Activated gamma-delta T cell treated with Interleukin-2 at 50 U/mL for 16 hours (primary cell): ENCODE measurements around the gene TMTC1.

Experiments
- DNase-seq: peaks from one replicate; pipeline ENCODE4 v3.0.0-alpha.2; 2020

The TMTC1 gene

DNA sequence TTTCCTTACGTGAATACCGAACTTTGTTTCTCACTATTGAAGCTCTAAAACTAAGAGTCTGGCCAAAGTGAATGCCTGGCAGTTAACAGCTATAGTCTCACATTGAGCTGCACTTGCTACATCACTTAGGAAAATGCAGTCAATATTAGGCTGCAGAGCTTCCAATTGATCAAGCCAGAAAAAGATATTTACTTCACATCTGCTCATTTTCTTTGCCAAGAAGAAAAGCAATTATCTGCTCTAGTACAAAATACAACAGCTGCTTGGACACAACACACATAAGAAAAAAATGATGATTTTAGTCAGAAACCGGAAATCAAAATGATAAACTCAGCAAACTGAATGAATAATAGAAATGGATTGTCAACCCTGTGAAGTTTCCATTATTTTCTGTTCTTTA is 45.4 kb downstream of the TMTC1 start:
- DNase-seq: no peak

DNA sequence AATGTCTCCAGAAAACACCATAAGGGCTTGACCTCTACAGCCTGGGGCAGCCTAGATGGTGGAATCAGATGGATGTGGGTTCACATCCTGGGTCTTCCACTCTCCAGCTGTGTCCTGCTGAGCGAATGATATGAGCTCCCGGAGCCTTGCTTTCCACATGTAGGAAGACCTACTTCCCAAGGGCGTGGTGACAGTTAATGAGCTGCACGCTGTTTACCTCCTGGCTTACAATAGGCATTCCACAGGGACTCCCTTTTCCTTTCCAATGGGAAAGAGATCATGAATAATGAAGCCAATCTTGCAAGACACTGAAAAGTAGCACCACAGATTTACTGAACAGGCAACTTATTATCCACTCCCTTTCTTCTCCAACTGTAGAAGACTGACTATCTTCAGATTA is 46.1 kb downstream of the TMTC1 start:
- DNase-seq: no peak

DNA sequence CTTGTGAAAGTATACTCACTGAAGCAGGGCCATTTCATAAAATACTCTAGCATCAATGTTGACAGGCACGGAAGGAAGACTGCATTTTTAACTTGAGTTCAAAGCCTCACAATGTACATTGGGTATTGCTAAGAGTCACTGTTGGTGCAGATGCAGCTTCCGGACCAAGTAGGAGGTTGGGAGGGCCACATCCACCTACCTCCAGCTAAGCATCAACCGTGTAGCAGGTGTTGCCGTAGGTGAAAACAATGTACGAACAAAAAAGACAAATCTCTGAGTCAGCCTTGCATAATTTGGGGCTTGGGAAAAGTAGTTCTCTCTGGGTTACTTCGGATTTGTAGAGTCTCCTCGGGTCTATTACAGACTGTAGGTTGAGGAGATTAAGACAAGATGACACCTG is 48.1 kb downstream of the TMTC1 start:
- DNase-seq: no peak

DNA sequence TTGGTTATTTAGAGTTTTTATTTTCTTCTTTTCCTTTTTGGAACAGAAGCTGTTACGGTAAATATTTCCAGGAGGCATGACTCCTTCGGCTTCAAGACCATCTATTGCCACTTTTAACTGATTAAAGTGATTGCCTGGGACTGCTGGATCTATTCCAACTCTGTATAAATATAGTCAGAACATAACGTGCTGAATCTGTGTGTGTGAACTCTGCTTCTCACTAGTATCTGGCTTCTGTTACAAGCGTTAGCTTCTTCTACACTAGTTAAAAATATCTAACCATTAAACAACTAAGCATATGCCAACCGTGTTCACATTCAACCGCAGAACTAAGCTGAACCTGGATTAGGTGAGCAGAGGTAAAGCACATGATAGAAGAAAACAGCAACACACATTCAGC is 49.0 kb downstream of the TMTC1 start:
- DNase-seq: no peak

DNA sequence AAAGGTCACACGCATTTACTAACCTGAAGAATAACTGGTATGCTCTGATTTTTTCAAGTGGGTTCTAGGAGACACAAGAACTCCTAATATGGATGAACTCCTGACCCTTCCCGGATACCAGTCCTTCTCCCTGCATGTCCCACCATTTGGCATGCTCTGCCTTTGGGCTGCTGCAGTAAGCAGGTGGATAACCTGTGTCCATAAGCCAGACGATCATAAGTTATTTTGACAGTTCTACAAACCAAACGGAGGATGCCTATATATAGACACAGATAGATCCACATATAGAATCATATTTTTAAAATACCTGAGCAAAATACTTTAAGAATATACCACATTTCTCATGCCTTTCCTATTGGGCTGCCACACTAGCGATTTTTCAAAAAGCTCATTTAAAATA is 49.4 kb downstream of the TMTC1 start:
- DNase-seq: no peak

DNA sequence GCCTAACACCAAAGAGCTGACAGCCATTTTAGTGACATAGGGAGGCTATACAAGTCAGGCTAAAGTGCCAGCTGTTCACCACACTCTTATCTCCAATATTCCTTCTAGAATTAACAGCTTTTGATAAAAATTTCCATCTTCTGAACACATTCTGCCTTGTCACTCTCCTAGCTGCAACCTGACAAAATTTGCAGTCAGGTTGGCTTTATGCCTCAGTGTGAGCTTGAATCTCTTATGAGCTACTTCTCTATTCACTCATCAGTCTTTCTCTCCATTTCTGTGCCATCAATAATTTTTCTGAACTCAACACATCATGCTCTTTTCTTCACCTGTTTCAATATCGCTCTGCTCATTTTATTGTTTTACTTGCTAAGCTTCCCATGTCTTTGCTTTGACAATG is 50.2 kb downstream of the TMTC1 start:
- DNase-seq: no peak

DNA sequence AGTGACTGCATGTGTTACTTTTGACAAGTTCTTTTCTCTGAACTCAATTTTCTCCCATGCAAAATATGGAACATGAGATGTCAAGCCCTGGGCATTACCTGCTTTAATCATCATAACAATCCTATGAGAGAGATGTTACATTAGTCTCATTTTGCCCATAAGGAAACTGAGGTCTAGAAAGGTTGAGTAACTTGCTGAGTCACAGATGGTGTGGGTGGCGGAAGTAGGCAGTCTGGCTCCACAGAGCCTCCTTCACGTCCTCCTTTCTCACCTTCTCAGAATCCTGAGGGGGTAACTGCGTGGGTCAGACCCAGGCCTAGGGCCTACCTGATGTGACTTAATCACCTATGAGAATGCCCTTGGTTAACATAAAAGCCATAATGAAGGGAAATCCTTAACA is 50.7 kb downstream of the TMTC1 start:
- no peak for DNase-seq

DNA sequence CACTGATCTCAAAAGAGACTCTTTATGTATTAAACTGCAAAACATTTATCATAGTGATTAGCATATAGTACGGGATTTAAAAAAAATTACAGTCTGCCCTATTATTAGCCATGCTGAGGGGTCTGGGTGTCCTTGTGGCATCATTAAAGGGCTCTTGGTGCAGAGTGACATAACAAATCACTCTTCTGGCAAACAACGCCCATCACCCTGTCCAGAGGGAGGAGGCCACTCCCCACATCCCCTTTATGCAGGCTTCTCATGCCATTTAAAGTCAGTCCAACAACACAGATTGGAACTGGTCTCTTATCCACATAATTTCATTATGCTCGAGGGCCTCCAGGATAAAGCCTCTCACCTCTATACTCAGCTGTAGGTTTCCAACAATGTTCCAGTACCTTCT is 51.1 kb downstream of the TMTC1 start:
- DNase-seq: no peak

DNA sequence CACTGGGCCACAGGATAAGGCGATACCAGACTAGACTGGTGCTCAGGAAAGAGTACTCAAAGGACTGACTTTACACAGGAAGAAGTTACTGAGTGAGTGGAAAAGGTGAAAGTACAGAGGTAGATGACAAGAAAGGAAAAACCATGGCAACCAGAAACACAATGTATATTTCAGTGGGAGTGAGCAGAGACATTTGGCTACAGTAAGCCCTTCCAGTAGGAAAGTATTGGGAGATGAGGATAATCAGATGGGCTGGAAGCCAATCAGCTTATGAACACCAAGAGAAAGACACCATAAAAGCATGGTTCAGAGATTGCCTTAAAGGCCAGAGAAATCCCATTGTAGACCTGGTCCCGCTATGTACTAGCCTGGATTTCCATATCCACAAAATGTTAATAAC is 51.6 kb downstream of the TMTC1 start:
- no peak for DNase-seq

DNA sequence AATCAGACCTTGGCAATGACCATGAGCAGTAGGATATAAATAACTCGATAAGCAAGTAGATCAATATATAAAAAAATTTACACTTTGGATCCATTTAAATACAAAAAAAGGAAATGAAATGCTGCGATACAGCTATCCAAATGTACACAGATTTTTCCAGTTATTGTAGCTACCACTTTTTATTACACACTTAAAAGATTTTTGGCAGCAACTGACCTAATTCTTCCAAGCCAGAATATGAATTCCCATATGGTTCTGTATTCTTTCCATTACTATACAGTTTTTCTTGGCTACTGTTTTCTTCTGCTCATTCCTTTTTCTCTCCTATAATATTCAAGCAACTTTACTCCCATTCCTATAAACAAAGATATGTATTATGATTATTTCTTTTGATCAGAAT is 52.2 kb downstream of the TMTC1 start:
- DNase-seq: no peak

DNA sequence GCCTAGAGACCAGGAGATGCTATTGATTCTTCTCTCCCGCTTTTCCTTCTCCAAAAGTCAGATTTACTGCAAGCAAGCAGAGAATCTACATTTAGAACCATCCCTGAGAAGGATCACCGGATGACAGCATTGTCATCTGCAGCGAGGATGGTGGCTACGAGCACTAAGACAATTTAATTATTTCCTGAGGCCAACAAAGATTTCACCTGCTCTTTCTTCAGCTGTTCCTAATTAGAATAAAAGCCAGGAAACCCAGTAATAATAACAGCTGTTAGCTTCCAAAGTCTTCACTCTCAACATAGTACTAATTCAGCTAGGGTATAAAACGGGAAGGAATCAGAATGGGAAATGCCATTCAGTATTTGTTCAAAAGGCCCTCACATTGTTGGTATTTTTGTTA is 53.3 kb downstream of the TMTC1 start:
- no peak for DNase-seq

DNA sequence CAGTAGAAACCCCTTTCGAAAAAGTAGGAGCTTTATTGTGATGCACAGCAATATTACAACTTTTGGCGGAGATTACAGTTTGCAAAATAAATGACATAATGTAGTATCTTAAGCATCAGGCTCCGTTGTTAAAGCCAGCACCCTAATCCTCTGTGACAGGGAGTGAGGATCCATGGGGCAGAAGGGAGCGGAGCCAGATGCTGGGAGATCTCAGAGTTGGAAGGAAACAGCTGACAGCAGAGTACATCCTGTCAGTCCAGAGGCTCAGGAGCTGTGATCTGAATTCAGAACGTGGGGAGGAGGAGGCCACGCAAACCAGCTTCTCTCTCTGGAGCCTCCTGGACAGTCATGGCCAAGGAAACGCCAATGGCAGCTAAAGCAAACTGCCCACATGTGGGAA is 55.7 kb downstream of the TMTC1 start:
- no peak for DNase-seq

DNA sequence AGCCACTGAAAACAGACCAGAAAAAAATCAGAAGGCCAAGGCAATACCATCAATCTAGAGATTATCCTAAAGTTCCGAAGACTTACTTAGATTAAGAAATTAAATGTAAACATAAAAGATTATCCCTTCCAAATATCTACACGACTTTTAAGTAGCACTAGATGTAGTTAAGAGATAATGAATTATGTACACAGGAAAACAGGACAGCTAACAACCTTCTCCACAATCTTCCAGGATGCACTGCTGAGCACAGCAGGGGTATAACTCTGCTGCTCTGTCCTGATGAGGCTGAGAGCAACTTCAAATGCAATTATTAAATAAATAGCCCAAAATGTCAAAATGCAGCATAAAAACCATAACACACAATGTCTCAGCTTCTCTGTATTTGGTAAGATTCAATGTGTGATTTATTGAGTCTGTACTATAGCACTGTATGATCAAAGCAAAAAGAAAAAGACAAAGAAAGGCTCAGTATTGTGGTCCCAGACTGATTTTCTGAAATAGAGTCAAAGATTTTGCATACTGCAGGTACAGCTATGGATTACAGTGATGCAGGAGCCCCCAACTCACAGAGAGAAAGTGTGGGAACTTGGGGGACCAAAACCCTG is 56.9 kb downstream of the TMTC1 start:
- no peak for DNase-seq

DNA sequence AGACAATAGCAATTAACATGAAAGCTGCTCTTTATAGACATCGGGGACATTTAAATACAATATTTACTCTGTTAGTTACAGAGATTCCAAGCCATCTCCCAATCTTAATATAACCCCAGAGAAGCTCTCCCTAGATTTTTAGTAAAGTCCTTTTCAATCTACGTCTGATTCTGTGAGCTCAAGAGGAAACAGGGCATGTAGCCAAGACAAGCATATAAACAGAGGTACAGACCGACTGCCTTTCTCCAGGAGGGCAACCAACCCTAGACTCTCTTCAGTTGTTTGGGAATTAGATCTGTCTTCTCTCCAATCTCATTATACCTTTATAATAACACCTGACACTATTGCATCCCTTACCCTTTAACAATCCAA is 57.4 kb downstream of the TMTC1 start:
- DNase-seq: no peak

DNA sequence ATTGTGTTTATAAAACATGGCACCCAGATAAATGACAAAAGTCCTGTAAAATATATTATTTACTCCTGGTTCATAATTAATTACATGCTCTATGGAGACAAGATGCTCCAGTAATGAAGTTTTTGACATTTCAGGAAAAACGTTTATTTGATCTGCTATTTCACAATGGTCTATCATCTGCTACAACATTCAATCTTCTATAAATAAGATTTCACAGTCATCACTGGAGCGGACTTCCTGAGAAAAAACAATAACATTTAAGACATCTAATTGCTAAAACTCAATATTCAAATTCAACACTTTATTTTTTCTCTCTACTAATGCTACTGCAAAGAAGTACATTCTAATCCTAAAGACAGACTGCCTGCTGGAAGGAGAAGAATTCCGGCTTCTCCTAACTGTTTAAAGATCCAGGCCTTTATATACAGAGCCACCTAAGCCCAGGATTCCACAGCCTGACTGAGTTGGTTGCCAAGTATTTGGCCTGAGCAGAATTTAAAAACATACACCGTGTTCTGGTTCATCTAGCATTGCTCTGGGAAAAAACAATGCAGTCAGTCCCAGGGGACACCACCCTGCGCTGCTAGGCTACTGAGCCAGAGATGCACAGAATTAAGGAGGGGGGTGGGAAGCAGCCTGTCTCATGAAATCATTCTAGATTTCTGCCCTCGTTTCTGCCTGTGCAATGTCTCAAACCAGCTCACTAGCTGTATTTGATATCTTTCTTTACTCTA is 58.0 kb downstream of the TMTC1 start:
- no peak for DNase-seq

DNA sequence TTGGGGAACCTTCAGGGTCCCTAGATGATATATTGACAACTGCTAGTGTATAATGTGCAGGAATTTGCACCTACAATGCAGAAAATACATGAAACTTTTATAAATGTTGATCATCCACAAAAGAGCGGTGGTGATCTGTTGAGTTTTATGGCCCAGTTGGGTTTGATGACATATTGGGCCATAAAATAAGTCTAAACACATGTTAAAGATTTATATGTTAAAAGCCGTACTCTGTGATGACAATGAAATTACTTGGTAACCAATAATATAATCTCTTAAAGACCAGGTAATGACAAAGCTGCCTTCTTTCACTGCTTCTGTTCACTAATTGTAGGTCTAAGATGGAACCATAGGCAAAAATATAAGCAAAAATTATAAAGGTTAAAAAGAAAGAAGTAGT is 61.6 kb downstream of the TMTC1 start:
- no peak for DNase-seq

DNA sequence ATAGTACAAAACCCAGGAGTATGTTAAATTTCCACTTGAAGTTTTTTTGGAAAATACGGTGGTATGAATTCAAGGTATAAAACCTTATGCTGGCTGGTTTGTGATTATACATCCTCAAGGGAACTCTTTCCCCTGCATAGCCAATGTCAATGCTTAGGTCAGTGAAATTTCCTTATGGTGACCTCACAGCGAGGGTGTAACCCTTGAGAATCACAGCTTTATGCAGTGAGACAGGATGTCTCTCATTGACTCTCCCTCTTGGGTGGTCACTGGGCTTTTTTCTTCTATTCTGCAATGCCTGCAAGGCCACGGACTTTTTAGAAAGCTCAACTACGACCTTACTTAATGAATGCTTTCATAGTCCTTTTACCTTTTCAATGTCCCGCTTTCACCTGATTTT is 64.4 kb downstream of the TMTC1 start:
- no peak for DNase-seq

DNA sequence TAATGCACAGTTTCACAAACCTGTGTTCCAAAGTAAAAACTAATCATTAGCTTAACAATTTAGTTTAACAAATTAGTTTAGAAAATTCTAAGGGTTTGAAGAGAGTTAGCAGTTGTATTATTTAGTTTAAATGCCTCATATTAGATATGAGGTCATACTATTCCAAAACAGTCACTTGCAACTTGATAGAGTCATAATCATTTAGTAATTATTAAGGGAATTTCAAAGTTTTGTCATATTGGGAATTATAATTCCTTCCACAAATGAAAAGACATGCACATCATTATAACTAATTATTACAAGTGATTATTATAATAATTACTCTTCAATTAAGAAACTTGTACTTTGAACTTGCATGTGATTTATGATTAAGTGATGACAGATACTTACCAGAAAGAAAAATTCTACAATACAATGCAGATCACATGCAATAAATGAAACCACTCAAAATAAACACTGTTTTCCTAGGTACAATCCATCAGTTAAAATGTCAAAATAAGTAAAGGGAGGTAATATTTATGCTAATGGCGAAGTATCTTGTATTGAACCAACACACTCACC is 66.1 kb downstream of the TMTC1 start:
- no peak for DNase-seq

DNA sequence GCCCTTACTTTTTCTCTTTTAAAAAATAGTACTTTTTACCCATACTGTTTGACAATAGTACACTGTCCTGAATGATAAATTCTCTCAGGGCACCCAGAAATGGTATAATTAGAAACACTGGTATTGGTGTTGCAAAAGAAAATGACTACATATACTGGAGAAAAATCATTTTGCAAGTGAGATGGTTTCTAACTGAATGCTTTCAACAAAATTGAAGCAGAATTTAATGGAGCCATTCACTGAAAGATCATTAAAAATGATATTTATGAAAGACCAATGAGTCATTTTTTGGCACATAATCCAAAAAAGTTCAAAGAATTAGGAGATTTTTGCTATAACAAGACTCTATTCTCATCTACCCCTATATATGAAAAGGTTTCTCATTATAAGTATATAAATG is 68.8 kb downstream of the TMTC1 start:
- DNase-seq: no peak

DNA sequence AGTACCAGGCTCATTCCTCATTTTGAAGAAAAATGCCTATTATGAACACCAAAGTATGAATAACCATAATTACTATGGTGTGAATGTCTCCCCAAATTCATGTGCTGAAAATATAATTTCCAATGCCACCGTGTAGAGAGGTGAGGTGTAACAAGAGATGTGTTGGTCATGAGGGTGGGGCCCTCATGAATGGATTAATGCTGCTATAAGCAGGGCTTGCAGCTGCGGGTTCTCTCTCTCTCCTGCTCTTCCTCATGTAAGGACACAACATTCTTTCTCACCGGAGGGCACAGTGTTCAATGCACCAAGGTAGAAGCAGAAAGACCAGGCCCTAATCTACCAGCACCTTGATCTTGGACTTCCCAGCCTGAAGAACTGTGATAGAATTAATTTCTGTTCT is 70.0 kb downstream of the TMTC1 start:
- DNase-seq: no peak

DNA sequence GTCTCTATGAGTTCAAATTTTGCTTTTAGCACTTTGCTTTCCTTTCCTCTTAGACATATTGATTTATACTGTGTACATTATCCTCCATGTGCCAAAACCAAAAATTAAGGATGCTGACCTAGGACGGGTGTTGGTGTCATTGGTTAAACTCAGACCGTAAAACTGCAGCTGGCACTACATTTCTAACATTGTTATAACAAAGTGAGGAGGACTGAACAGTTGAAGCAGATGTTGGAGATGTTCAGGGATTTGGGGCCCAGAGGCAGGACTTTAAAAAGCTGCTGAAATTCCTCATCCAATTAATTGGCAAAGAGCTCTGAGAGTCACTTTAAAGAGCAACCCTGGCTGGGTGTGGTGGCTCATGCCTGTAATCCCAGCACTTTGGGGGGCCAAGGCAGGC is 72.4 kb downstream of the TMTC1 start:
- DNase-seq: no peak

DNA sequence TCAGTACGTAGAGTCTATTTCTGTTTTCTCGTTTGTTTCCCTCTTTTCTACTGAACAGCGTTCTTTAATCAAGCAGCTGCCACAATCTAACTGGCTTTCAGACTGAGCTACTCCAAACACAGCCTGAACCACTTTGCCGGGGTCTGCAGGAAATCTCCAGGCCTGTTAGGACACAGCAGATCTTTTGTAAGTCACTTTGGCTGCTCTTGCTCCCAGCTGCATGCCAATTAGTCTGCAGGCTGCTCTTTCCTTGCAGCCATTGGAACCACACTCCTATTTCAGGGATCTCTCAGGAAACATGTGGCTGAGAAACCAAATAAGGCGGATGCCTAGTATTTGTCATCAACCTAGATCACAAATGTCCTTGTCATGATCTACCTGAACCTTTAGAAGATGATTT is 73.6 kb downstream of the TMTC1 start:
- DNase-seq: no peak

DNA sequence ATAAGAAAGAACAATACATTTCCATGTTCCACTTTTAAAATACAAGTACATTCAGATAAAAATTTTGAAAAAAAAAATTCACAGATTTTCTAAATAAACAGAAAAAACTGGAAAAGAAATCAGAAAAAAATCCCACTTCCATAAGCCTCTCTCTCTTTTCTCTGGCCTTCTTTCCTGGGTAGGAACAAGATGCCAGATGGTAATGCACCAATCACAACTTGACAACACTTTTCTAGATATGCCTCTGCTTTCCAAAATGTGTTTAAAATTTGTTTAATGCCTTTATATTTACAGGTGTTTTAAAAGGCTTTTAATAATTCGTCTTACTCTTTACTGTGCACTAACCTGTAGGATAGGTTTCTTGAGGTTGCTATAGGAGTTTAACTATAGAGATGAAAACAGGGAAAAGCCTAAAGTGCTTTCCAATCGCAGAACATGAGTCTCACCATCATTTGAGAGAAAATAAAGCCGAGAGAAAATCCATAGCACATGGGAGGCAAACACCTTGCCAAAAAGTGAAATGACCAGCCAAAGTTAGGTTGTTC is 74.2 kb downstream of the TMTC1 start:
- DNase-seq: no peak

DNA sequence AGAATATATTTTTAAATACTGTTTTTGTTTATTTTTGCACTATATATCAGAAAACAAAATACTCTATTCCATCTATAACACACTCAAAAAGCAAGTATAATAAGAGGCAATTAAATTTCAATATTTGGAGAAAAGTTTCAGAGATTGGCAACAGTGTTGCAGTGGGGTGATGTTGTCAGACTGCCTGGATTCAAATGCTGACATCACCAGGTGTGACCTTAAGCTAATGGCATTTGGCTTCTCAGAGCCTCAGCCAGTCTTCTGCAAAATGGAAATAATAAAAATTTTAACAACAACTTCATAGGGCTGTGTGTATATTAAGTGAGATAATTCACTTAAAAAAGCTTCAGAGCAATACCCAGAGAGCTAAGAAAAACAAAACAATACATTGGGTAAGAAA is 74.7 kb downstream of the TMTC1 start:
- no peak for DNase-seq

DNA sequence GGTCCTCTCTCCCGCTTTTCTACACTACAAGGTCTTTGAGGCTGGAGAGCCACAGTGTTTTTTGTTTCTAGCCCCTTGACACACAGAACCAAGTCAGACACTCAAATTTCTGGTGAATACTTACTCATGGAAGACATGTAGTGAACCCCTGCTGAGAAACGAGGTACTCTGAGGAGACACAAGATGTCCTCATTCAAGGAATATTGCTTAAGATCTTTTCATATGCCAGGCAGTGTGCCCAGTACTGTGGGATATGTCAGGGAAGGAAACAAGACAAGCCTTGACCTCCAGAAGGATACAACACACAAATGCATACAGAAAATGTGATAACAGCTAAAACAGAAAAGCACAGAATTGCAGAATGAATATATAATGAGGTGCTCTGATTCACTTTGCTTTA is 75.9 kb downstream of the TMTC1 start:
- no peak for DNase-seq
